Smooth muscle cell (in vitro differentiated cells): ENCODE measurements around the gene EMC8. TPM values are rescaled to one million over a fixed set of nuclear protein-coding genes. Genes with fewer than 3 reads are reported as not detected.

Source experiments
- DNase-seq: peaks from one replicate; lab custom pipeline; 2025; ENCODE audit not compliant: unreplicated experiment; lab: John Stamatoyannopoulos, UW
- H2AFZ ChIP-seq: fragments of 200-600 bp; sonication (generic); 2 replicates; pipeline ENCODE4 v1.6.0; 2016; ENCODE audit warnings: antibody characterized with exemption, low read depth, mild to moderate bottlenecking
- H3F3A ChIP-seq: fragments of 200-600 bp; sonication (generic); 2 replicates; pipeline ENCODE4 v1.6.0; 2017; ENCODE audit warnings: antibody characterized with exemption, low read depth
- H3K27ac ChIP-seq: fragments of 200-600 bp; sonication (generic); 2 replicates; pipeline ENCODE4 v1.5.1; 2016; ENCODE audit warnings: low read depth, mild to moderate bottlenecking
- H3K27me3 ChIP-seq: fragments of 200-600 bp; sonication (generic); 2 replicates; pipeline ENCODE4 v1.6.1; 2016; ENCODE audit warnings: low read depth, mild to moderate bottlenecking
- H3K36me3 ChIP-seq: fragments of 200-600 bp; sonication (generic); 2 replicates; pipeline ENCODE4 v1.5.1; 2016; ENCODE audit warnings: low read depth
- H3K4me1 ChIP-seq: fragments of 200-600 bp; sonication (generic); 2 replicates; pipeline ENCODE4 v1.5.1; 2016; ENCODE audit warnings: low read depth
- H3K4me2 ChIP-seq: fragments of 200-600 bp; sonication (generic); 2 replicates; pipeline ENCODE4 v1.6.0; 2016; ENCODE audit warnings: mild to moderate bottlenecking
- H3K4me3 ChIP-seq: fragments of 200-600 bp; sonication (generic); 2 replicates; pipeline ENCODE4 v1.5.1; 2016; ENCODE audit warnings: mild to moderate bottlenecking
- H3K79me2 ChIP-seq: fragments of 200-600 bp; sonication (generic); 2 replicates; pipeline ENCODE4 v1.6.0; 2016; ENCODE audit warnings: low read depth, mild to moderate bottlenecking
- H3K9ac ChIP-seq: fragments of 200-600 bp; sonication (generic); 2 replicates; pipeline ENCODE4 v1.6.0; 2016; ENCODE audit warnings: low read depth
- H3K9me3 ChIP-seq: fragments of 200-600 bp; sonication (generic); replicated peaks from 2 replicates; pipeline ENCODE4 v1.5.1; 2016; ENCODE audit warnings: low read depth
- H4K20me1 ChIP-seq: fragments of 200-600 bp; sonication (generic); 2 replicates; pipeline ENCODE4 v1.6.0; 2016; ENCODE audit warnings: low read depth
- WGBS: methylation state at CpG from one replicate; pipeline ENCODE4 v1.1.7; 2016; ENCODE audit warnings: low lambda C conversion rate; 5-methylcytosine and 5-hydroxymethylcytosine counted together
- polyA plus RNA-seq: library from polyadenylated mRNA; unstranded; fragments of >200 nt; fragmentation: Nextera tagmentation; extraction: Ambion mirVana; gene quantifications from 2 replicates; pipeline ENCODE4 v1.2.1, GENCODE V29; 2016
- total RNA-seq: library from RNA; depleted of rRNA; stranded (reverse); fragments of >200 nt; gene quantifications from 2 replicates; pipeline ENCODE4 v1.2.3, GENCODE V29; 2014
- TF ChIP-seq, protein P1 (sequence below): fragments of 200-600 bp; sonication (generic); IDR thresholded peaks from 2 replicates; pipeline ENCODE4 v1.5.1; 2017; ENCODE audit warnings: borderline replicate concordance, mild to moderate bottlenecking, antibody characterized with exemption; ENCODE audit not compliant: insufficient read depth, poor library complexity, severe bottlenecking

EMC8 gene
- total and polyA plus RNA-seq, 2 experiments from 2014 or later = 40.4 to 40.9 TPM

DNA sequence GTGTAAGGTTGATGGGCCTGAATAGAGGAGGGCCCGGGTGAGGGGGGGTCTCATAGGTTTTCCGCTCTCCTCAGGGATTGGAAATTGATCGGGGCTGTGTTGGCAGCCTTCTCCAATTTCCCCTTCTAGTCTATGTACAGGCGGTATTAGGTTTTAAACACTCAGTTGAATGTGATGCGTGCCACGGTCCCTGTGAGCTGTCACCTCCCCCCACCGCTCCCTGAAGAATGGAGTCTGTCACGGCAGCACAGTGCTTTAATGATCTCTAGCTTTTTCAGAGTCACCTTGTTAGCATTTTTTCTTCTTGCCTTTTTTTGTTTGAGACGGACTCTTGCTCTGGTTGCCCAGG is 951 bp upstream of the EMC8 start:
- TF ChIP-seq, protein P1, sequence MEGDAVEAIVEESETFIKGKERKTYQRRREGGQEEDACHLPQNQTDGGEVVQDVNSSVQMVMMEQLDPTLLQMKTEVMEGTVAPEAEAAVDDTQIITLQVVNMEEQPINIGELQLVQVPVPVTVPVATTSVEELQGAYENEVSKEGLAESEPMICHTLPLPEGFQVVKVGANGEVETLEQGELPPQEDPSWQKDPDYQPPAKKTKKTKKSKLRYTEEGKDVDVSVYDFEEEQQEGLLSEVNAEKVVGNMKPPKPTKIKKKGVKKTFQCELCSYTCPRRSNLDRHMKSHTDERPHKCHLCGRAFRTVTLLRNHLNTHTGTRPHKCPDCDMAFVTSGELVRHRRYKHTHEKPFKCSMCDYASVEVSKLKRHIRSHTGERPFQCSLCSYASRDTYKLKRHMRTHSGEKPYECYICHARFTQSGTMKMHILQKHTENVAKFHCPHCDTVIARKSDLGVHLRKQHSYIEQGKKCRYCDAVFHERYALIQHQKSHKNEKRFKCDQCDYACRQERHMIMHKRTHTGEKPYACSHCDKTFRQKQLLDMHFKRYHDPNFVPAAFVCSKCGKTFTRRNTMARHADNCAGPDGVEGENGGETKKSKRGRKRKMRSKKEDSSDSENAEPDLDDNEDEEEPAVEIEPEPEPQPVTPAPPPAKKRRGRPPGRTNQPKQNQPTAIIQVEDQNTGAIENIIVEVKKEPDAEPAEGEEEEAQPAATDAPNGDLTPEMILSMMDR = no peak
- H3K4me3 ChIP-seq = peak overlapping the region; percentile 87
- 16% methylated on average over 9 of the region's 9 CpGs for WGBS
- H3K4me2 ChIP-seq = peak overlapping the region; percentile 93
- peaks cover 69% of the 10 kb centered on the region for H3K79me2 ChIP-seq
- H2AFZ ChIP-seq = peak overlapping the region; percentile 83
- H3K9me3 ChIP-seq = no peaks in the 10 kb centered on the region
- DNase-seq = peak; percentile 45
- H3K9ac ChIP-seq = peak overlapping the region; percentile 99
- peaks cover 58% of the 10 kb centered on the region for H4K20me1 ChIP-seq
- H3K27me3 ChIP-seq = no peaks in the 10 kb centered on the region
- H3K36me3 ChIP-seq = peaks cover 4% of the 10 kb centered on the region
- no peaks in the 10 kb centered on the region for H3F3A ChIP-seq
- H3K4me1 ChIP-seq = peaks cover 19% of the 10 kb centered on the region
- peak overlapping the region; percentile 96 for H3K27ac ChIP-seq

DNA sequence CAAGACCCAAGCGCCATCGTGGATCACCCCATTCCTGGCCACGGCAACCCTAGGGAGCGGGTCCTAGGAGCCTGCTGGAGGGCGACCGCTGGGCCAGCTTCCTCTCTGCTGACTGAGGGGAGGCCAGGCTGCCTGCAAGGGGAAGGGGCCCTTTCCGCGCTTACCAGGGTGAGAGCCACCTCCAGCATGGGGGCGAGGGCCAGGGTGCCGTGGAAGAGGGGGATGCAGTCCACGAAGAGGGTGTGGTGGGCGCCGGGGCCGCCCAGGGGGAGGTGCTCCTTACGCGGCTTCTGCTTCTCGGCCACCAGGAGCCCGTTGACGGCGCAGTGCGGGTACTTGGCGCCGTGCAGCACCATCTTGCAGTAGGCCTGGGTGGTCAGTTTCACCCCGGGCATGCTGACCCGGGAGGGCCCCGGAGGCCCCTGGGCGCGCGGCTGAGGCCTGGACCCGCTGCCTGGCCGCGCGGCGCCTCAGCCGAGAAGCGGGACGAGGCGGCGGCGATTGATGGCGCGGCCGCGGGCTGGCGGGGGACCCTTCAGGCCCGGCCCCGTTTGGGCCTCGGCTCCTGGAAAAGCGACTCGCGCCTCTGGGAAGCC is 345 bp downstream of the EMC8 start:
- no peaks in the 10 kb centered on the region for H3K27me3 ChIP-seq
- H3K4me2 ChIP-seq = peak overlapping the region; percentile 93
- no peaks in the 10 kb centered on the region for H3K36me3 ChIP-seq
- DNase-seq = peak; percentile 40
- peak overlapping the region; percentile 99 for H3K9ac ChIP-seq
- H3K4me1 ChIP-seq = peaks cover 19% of the 10 kb centered on the region
- H3K9me3 ChIP-seq = no peaks in the 10 kb centered on the region
- H3K79me2 ChIP-seq = peaks cover 82% of the 10 kb centered on the region
- TF ChIP-seq, protein P1 = peak; percentile 9
- H4K20me1 ChIP-seq = peaks cover 62% of the 10 kb centered on the region
- peak overlapping the region; percentile 96 for H3K27ac ChIP-seq
- under 1% methylated on average over 38 of the region's 51 CpGs for WGBS
- H3F3A ChIP-seq = no peaks in the 10 kb centered on the region
- H2AFZ ChIP-seq = peak overlapping the region; percentile 83
- H3K4me3 ChIP-seq = peak overlapping the region; percentile 87

DNA sequence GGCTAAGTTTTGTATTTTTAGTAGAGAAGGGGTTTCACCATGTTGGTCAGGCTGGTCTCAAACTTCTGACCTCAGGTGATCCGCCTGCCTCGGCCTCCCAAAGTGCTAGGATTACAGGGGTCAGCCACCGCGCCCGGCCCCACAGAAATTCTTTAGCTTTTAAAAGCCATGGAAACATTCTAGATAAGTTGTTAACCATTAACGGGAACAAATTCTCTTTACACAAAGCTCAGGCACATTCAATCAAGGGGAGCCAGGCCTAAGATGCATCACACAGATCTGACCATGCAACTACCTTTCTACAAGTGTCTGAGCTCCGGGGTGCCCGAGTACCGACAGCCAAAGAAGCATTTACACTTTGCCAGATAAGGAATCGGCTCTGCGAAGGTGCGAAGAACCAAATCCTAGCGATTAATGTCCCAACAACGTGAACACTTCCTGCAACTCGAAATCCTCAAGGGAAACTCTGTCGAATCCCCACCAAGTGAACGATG is 1.0 kb downstream of the EMC8 start:
- no peaks in the 10 kb centered on the region for H3K9me3 ChIP-seq
- H3K36me3 ChIP-seq = no peaks in the 10 kb centered on the region
- peaks cover 85% of the 10 kb centered on the region for H3K79me2 ChIP-seq
- H3F3A ChIP-seq = no peaks in the 10 kb centered on the region
- WGBS = 32% methylated on average over 17 of the region's 17 CpGs
- H4K20me1 ChIP-seq = peaks cover 62% of the 10 kb centered on the region
- H3K27ac ChIP-seq = no peak overlapping the region
- H2AFZ ChIP-seq = no peak overlapping the region
- peaks cover 19% of the 10 kb centered on the region for H3K4me1 ChIP-seq
- DNase-seq = no peak
- peak overlapping the region; percentile 99 for H3K9ac ChIP-seq
- no peaks in the 10 kb centered on the region for H3K27me3 ChIP-seq
- H3K4me3 ChIP-seq = peak overlapping the region; percentile 87
- TF ChIP-seq, protein P1 = no peak
- peak overlapping the region; percentile 93 for H3K4me2 ChIP-seq

DNA sequence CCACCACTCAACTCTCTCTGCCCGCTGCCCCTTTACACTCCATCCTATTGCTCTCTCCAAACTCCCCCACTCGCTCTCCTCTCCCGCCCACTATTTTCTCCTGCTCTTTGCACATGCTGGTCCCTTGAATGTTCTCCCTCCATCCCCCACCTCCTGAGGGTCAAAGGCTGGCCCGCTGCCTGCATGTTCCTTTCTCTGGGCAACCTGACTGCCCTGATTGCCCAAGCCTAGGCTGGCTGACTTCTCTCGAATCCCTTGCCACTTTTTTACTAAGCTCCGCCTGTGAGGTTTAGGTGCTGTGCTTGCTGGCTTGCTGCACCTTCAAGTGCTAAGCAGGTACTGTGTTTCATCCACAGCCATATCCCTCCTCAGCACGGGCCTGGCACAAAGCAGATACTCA is 2.7 kb downstream of the EMC8 start:
- peaks cover 8% of the 10 kb centered on the region for H3K36me3 ChIP-seq
- no peak overlapping the region for H3K9ac ChIP-seq
- H2AFZ ChIP-seq = no peak overlapping the region
- H3K79me2 ChIP-seq = peaks cover 99% of the 10 kb centered on the region
- H3K4me3 ChIP-seq = no peak overlapping the region
- 99% methylated on average over 7 of the region's 7 CpGs for WGBS
- H4K20me1 ChIP-seq = peaks cover 72% of the 10 kb centered on the region
- H3K27ac ChIP-seq = no peak overlapping the region
- H3K9me3 ChIP-seq = no peaks in the 10 kb centered on the region
- DNase-seq = no peak
- TF ChIP-seq, protein P1 = no peak
- H3F3A ChIP-seq = no peaks in the 10 kb centered on the region
- H3K4me2 ChIP-seq = no peak overlapping the region
- peaks cover 19% of the 10 kb centered on the region for H3K4me1 ChIP-seq
- no peaks in the 10 kb centered on the region for H3K27me3 ChIP-seq
